ENCODE data around the gene F2.

F2 gene

GRCh38 chr11:46719543-46720218, 668 bp downstream of the F2 start:
- Histone ChIP-seq H4K8ac (ENCODE audit: low read depth, low read length) (no peak overlapping the region), H3K9me3 (ENCODE audit: insufficient read depth, low read depth, low read length) (no peaks in the 10 kb centered on the region), H3K79me1 (ENCODE audit: low read length) (no peaks in the 10 kb centered on the region), H2BK5ac (ENCODE audit: low read depth, low read length, poor library complexity) (no peak overlapping the region), H2BK12ac (ENCODE audit: low read length) (no peak overlapping the region), H2AFZ (ENCODE audit: insufficient read depth, low read length, poor library complexity) (no peak overlapping the region), H4K91ac (ENCODE audit: low read depth, low read length) (no peak overlapping the region), H2AK5ac (ENCODE audit: low read length) (no peak overlapping the region), H3K4me2 (ENCODE audit: low read length) (no peak overlapping the region), H4K12ac (ENCODE audit: low read depth, low read length) (no peak overlapping the region), H3K23ac (ENCODE audit: low read length) (no peak overlapping the region), H3K27ac (ENCODE audit: low read depth, low read length) (no peak overlapping the region), H3K4me1 (ENCODE audit: control insufficient read depth in 1 of 2, insufficient read depth in 2 of 2, low read length in 2 of 2) (peaks cover 10 to 14% of the 10 kb centered on the region in 2 experiments), H3K36me3 (ENCODE audit: control insufficient read depth in 1 of 2, insufficient read depth in 2 of 2, low read length in 2 of 2) (no peaks in the 10 kb centered on the region), H3K4me3 (ENCODE audit: low read depth, low read length) (no peak overlapping the region), H3K4ac (ENCODE audit: low read depth, low read length) (no peak overlapping the region), H2BK120ac (ENCODE audit: insufficient read depth, low read length, poor library complexity) (no peak overlapping the region), H3K14ac (ENCODE audit: low read length) (no peak overlapping the region), H3K79me2 (ENCODE audit: control insufficient read depth, insufficient read depth, low read length, poor library complexity) (no peaks in the 10 kb centered on the region), H3K27me3 (ENCODE audit: insufficient read depth, low read length) (no peaks in the 10 kb centered on the region), H3K18ac (ENCODE audit: low read length) (no peak overlapping the region), H3K9ac (ENCODE audit: low read length) (no peak overlapping the region)
- DNase-seq: no peak
- no CpG with 5 or more reads among the region's 25 CpGs for WGBS (ENCODE audit: extremely low coverage, insufficient coverage, insufficient read length)

GRCh38 chr11:46721286-46721685, 2.3 kb downstream of the F2 start:
- Histone ChIP-seq H3K4me3 (ENCODE audit: low read depth, low read length) (no peak overlapping the region), H3K9me3 (ENCODE audit: insufficient read depth, low read depth, low read length) (no peaks in the 10 kb centered on the region), H2BK12ac (ENCODE audit: low read length) (no peak overlapping the region), H3K4me2 (ENCODE audit: low read length) (no peak overlapping the region), H3K36me3 (ENCODE audit: control insufficient read depth in 1 of 2, insufficient read depth in 2 of 2, low read length in 2 of 2) (no peaks in the 10 kb centered on the region), H3K27me3 (ENCODE audit: insufficient read depth, low read length) (no peaks in the 10 kb centered on the region), H3K79me2 (ENCODE audit: control insufficient read depth, insufficient read depth, low read length, poor library complexity) (no peaks in the 10 kb centered on the region), H3K4me1 (ENCODE audit: control insufficient read depth in 1 of 2, insufficient read depth in 2 of 2, low read length in 2 of 2) (peaks cover 10 to 13% of the 10 kb centered on the region in 2 experiments), H4K8ac (ENCODE audit: low read depth, low read length) (no peak overlapping the region), H4K12ac (ENCODE audit: low read depth, low read length) (no peak overlapping the region), H3K9ac (ENCODE audit: low read length) (no peak overlapping the region), H2BK5ac (ENCODE audit: low read depth, low read length, poor library complexity) (no peak overlapping the region), H3K79me1 (ENCODE audit: low read length) (no peaks in the 10 kb centered on the region), H3K4ac (ENCODE audit: low read depth, low read length) (no peak overlapping the region), H4K91ac (ENCODE audit: low read depth, low read length) (no peak overlapping the region), H3K27ac (ENCODE audit: low read depth, low read length) (no peak overlapping the region), H3K23ac (ENCODE audit: low read length) (no peak overlapping the region), H2AFZ (ENCODE audit: insufficient read depth, low read length, poor library complexity) (no peak overlapping the region), H2BK120ac (ENCODE audit: insufficient read depth, low read length, poor library complexity) (no peak overlapping the region), H3K18ac (ENCODE audit: low read length) (no peak overlapping the region), H3K14ac (ENCODE audit: low read length) (no peak overlapping the region), H2AK5ac (ENCODE audit: low read length) (no peak overlapping the region)
- no CpG with 5 or more reads among the region's 6 CpGs for WGBS (ENCODE audit: extremely low coverage, insufficient coverage, insufficient read length)
- no peak for DNase-seq

- Histone ChIP-seq H4K8ac (ENCODE audit: low read depth, low read length) (no peak overlapping the region), H3K36me3 (ENCODE audit: control insufficient read depth in 1 of 2, insufficient read depth in 2 of 2, low read length in 2 of 2) (no peaks in the 10 kb centered on the region), H3K27me3 (ENCODE audit: insufficient read depth, low read length) (no peaks in the 10 kb centered on the region), H2AK5ac (ENCODE audit: low read length) (no peak overlapping the region), H3K27ac (ENCODE audit: low read depth, low read length) (no peak overlapping the region), H2BK5ac (ENCODE audit: low read depth, low read length, poor library complexity) (no peak overlapping the region), H2BK12ac (ENCODE audit: low read length) (no peak overlapping the region), H3K79me2 (ENCODE audit: control insufficient read depth, insufficient read depth, low read length, poor library complexity) (no peaks in the 10 kb centered on the region), H2BK120ac (ENCODE audit: insufficient read depth, low read length, poor library complexity) (no peak overlapping the region), H3K14ac (ENCODE audit: low read length) (no peak overlapping the region), H3K18ac (ENCODE audit: low read length) (no peak overlapping the region), H3K79me1 (ENCODE audit: low read length) (no peaks in the 10 kb centered on the region), H3K4ac (ENCODE audit: low read depth, low read length) (no peak overlapping the region), H3K4me2 (ENCODE audit: low read length) (no peak overlapping the region), H3K4me3 (ENCODE audit: low read depth, low read length) (no peak overlapping the region), H3K23ac (ENCODE audit: low read length) (no peak overlapping the region), H4K12ac (ENCODE audit: low read depth, low read length) (no peak overlapping the region), H3K9ac (ENCODE audit: low read length) (no peak overlapping the region), H3K9me3 (ENCODE audit: insufficient read depth, low read depth, low read length) (no peaks in the 10 kb centered on the region), H4K91ac (ENCODE audit: low read depth, low read length) (no peak overlapping the region), H3K4me1 (ENCODE audit: control insufficient read depth in 1 of 2, insufficient read depth in 2 of 2, low read length in 2 of 2) (peaks cover 10 to 13% of the 10 kb centered on the region in 2 experiments), H2AFZ (ENCODE audit: insufficient read depth, low read length, poor library complexity) (no peak overlapping the region)
- DNase-seq: no peak
- no CpG with 5 or more reads among the region's 11 CpGs for WGBS (ENCODE audit: extremely low coverage, insufficient coverage, insufficient read length)
Measured at GRCh38 chr11:46722566-46723358, 3.7 kb downstream of the F2 start.

- no peak overlapping the region for H3K23ac ChIP-seq (ENCODE audit: low read length)
- H4K12ac ChIP-seq (ENCODE audit: low read depth, low read length): no peak overlapping the region
- H3K27me3 ChIP-seq (ENCODE audit: insufficient read depth, low read length): no peaks in the 10 kb centered on the region
- H3K79me1 ChIP-seq (ENCODE audit: low read length): no peaks in the 10 kb centered on the region
- no peak overlapping the region for H3K4me3 ChIP-seq (ENCODE audit: low read depth, low read length)
- no peak overlapping the region for H2BK5ac ChIP-seq (ENCODE audit: low read depth, low read length, poor library complexity)
- H3K36me3 ChIP-seq (ENCODE audit: control insufficient read depth in 1 of 2, insufficient read depth in 2 of 2, low read length in 2 of 2): no peaks in the 10 kb centered on the region
- no peak for DNase-seq
- H3K4ac ChIP-seq (ENCODE audit: low read depth, low read length): no peak overlapping the region
- H3K27ac ChIP-seq (ENCODE audit: low read depth, low read length): no peak overlapping the region
- H3K9me3 ChIP-seq (ENCODE audit: insufficient read depth, low read depth, low read length): no peaks in the 10 kb centered on the region
- no peak overlapping the region for H2BK12ac ChIP-seq (ENCODE audit: low read length)
- no peak overlapping the region for H3K4me2 ChIP-seq (ENCODE audit: low read length)
- no peak overlapping the region for H4K8ac ChIP-seq (ENCODE audit: low read depth, low read length)
- no peak overlapping the region for H4K91ac ChIP-seq (ENCODE audit: low read depth, low read length)
- no peaks in the 10 kb centered on the region for H3K79me2 ChIP-seq (ENCODE audit: control insufficient read depth, insufficient read depth, low read length, poor library complexity)
- no peak overlapping the region for H3K18ac ChIP-seq (ENCODE audit: low read length)
- no CpG with 5 or more reads among the region's 8 CpGs for WGBS (ENCODE audit: extremely low coverage, insufficient coverage, insufficient read length)
- peaks cover 6 to 9% of the 10 kb centered on the region in 2 experiments for H3K4me1 ChIP-seq (ENCODE audit: control insufficient read depth in 1 of 2, insufficient read depth in 2 of 2, low read length in 2 of 2)
- no peak overlapping the region for H2BK120ac ChIP-seq (ENCODE audit: insufficient read depth, low read length, poor library complexity)
- no peak overlapping the region for H2AFZ ChIP-seq (ENCODE audit: insufficient read depth, low read length, poor library complexity)
- H3K14ac ChIP-seq (ENCODE audit: low read length): no peak overlapping the region
- no peak overlapping the region for H2AK5ac ChIP-seq (ENCODE audit: low read length)
- H3K9ac ChIP-seq (ENCODE audit: low read length): no peak overlapping the region
Measured at GRCh38 chr11:46723359-46723680, 4.3 kb downstream of the F2 start.
